HUES48 (cell line): Measurements from ENCODE around the gene SLC10A7.

ENCODE experiments used
- H3K27ac ChIP-seq: one replicate; pipeline ENCODE4 v1.7.0; 2013; ENCODE audit warnings: low read depth, low read length, inconsistent platforms
- H3K27me3 ChIP-seq: 2 replicates; pipeline ENCODE4 v1.6.1; 2013; ENCODE audit warnings: mild to moderate bottlenecking, low read length; ENCODE audit not compliant: control insufficient read depth, insufficient read depth
- H3K36me3 ChIP-seq: 2 replicates; pipeline ENCODE4 v1.6.1; 2013; ENCODE audit warnings: low read length; ENCODE audit not compliant: control insufficient read depth, insufficient read depth
- H3K4me1 ChIP-seq: 2 replicates; pipeline ENCODE4 v1.6.1; 2013; ENCODE audit warnings: mild to moderate bottlenecking, low read length; ENCODE audit not compliant: control insufficient read depth, insufficient read depth
- H3K4me3 ChIP-seq: 2 replicates; pipeline ENCODE4 v1.5.1; 2013; ENCODE audit warnings: mild to moderate bottlenecking, low read depth, low read length
- H3K9ac ChIP-seq: 2 replicates; pipeline ENCODE4 v1.6.1; 2013; ENCODE audit warnings: mild to moderate bottlenecking, low read depth, low read length, moderate library complexity
- H3K9me3 ChIP-seq: 2 replicates; pipeline ENCODE4 v1.6.1; 2013; ENCODE audit warnings: low read length; ENCODE audit not compliant: control insufficient read depth, insufficient read depth

The SLC10A7 gene

DNA sequence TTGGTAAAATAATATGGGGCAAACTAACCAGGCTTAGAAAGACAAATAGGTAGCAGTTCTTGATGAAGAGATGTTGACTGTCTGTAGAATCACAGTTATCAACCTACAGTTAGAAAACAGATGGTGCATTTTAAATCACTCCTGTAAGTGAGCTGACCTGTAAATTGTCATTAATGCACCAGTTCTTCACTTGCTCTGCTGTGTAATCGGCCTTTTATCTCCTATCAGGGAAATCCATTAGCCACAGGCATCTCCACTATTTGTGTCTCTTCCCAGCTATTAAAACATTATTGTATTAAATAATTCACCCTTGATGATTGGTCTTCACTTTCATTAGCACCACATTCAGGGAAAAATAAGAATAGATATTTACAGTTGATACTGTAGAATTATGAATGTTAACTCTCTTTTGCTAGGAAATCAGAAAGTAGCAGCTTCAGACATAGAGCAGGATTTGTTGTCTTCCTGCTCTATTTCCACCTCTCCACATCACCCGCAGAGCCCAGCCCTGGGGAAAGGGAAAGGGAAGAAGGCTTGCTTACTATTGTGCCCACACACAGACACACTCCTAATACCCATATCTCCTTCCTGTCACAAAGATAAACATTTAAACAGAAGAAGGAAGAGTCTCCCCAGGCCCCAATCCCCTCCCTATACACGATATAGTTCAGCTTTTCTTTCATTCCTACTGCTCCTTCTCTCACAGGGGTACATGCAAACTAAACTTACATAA, 210.3 kb downstream of the SLC10A7 start:
- Histone ChIP-seq H3K9ac (no peak overlapping the region), H3K4me3 (no peak overlapping the region), H3K27me3 (no peaks in the 10 kb centered on the region), H3K4me1 (no peaks in the 10 kb centered on the region), H3K36me3 (no peaks in the 10 kb centered on the region), H3K9me3 (no peaks in the 10 kb centered on the region), H3K27ac (no peak overlapping the region)

- no peaks in the 10 kb centered on the region for H3K9me3 ChIP-seq
- H3K4me3 ChIP-seq: no peak overlapping the region
- no peaks in the 10 kb centered on the region for H3K36me3 ChIP-seq
- no peaks in the 10 kb centered on the region for H3K27me3 ChIP-seq
- H3K4me1 ChIP-seq: no peaks in the 10 kb centered on the region
- H3K27ac ChIP-seq: no peak overlapping the region
- no peak overlapping the region for H3K9ac ChIP-seq
These were observed 211.3 kb downstream of the SLC10A7 start for GRCh38 chr4:146310319-146311021.

DNA sequence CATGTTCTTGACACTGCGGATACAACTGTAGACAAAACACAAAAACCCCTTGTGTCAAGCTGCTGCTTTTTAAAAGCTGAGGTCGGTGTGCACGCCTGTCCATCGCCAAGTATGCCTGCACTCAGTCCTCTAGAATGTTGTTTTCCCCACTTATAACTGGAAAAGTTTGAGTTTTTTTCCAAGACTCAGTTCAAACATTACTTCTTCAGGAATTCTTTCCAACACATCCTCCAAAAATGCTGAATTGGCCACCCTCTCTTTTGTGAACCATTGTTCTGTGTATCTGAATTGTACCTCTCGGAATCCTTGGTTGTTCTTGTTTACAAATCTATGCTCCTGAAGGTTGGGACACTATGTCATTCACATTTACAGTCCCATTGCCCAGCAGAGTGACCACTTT, 212.8 kb downstream of the SLC10A7 start:
- no peaks in the 10 kb centered on the region for H3K36me3 ChIP-seq
- no peak overlapping the region for H3K4me3 ChIP-seq
- H3K9me3 ChIP-seq: no peaks in the 10 kb centered on the region
- H3K27ac ChIP-seq: no peak overlapping the region
- no peak overlapping the region for H3K9ac ChIP-seq
- no peaks in the 10 kb centered on the region for H3K27me3 ChIP-seq
- no peaks in the 10 kb centered on the region for H3K4me1 ChIP-seq

GRCh38 chr4:146302822-146303221, 218.9 kb downstream of the SLC10A7 start:
- Histone ChIP-seq H3K4me3 (no peak overlapping the region), H3K36me3 (no peaks in the 10 kb centered on the region), H3K4me1 (no peaks in the 10 kb centered on the region), H3K27me3 (no peaks in the 10 kb centered on the region), H3K9me3 (no peaks in the 10 kb centered on the region), H3K27ac (no peak overlapping the region), H3K9ac (no peak overlapping the region)

DNA sequence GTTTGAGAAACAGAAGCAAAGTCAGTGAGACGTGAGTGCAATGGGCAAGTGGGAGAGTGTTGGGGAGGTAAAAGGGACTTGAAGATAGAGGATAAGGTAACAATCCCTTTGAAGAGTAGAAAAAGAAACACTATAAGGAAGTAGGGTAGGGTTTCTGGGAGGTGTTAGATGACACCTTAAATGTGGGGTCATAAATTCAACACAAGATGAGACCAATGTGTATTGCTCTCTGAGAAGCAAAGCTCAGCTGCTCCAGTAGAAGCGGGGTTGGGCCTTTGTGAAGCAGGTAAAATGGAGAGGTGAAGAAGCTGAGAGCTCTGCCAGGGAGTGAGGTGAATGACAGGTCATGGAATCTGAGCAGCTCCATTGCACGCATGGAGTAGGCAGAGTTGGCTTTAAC, 222.1 kb downstream of the SLC10A7 start:
- no peaks in the 10 kb centered on the region for H3K4me1 ChIP-seq
- H3K9me3 ChIP-seq: no peaks in the 10 kb centered on the region
- H3K36me3 ChIP-seq: no peaks in the 10 kb centered on the region
- H3K9ac ChIP-seq: no peak overlapping the region
- no peak overlapping the region for H3K27ac ChIP-seq
- H3K27me3 ChIP-seq: no peaks in the 10 kb centered on the region
- H3K4me3 ChIP-seq: no peak overlapping the region

- Histone ChIP-seq H3K27ac (no peak overlapping the region), H3K9me3 (no peaks in the 10 kb centered on the region), H3K27me3 (no peaks in the 10 kb centered on the region), H3K36me3 (no peaks in the 10 kb centered on the region), H3K9ac (no peak overlapping the region), H3K4me1 (no peaks in the 10 kb centered on the region), H3K4me3 (no peak overlapping the region)
These were observed 227.0 kb downstream of the SLC10A7 start for GRCh38 chr4:146294776-146295175.

DNA sequence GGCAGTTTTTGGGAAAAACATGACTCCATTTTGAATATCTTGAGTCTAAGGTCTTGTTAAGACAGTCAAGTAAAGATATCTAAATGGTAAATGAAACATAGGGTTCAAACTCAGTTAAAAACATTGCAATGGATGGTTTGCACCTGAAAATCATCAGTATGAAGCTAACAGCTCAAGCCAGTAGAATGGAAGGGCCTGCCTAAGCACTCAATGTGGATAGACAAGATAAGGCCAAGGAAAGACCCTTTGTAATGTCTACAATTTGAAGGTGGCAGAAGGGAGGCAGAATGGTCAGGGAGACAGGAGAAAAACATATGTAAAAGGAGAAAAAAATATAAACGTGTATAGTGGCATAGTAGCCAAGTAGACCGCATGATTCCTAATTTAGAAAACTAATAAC, 229.2 kb downstream of the SLC10A7 start:
- Histone ChIP-seq H3K9ac (no peak overlapping the region), H3K36me3 (no peaks in the 10 kb centered on the region), H3K4me1 (no peaks in the 10 kb centered on the region), H3K9me3 (no peaks in the 10 kb centered on the region), H3K27me3 (no peaks in the 10 kb centered on the region), H3K4me3 (no peak overlapping the region), H3K27ac (no peak overlapping the region)

DNA sequence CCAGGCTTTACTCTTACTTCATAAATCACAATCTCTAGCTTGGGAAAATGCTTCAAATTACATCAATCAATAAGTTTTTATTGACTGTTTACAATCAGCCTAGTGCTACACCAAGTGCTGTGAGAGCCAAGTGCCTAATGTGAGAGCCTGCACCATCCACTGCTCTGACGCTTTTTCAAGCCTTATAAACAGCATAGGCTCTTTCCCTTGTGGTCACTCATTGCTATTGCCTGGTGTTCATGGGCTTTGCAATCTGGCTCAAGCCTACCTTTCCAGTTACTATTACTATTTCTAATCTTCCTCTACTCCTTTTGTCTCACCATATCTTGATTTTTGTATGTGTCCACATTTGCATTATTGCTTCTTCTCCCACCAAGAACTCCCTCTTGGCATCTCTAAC, 230.4 kb downstream of the SLC10A7 start:
- Histone ChIP-seq H3K9ac (no peak overlapping the region), H3K9me3 (no peaks in the 10 kb centered on the region), H3K27me3 (no peaks in the 10 kb centered on the region), H3K4me3 (no peak overlapping the region), H3K36me3 (no peaks in the 10 kb centered on the region), H3K27ac (no peak overlapping the region), H3K4me1 (no peaks in the 10 kb centered on the region)

- Histone ChIP-seq H3K27me3 (no peaks in the 10 kb centered on the region), H3K9me3 (no peaks in the 10 kb centered on the region), H3K9ac (no peak overlapping the region), H3K36me3 (no peaks in the 10 kb centered on the region), H3K27ac (no peak overlapping the region), H3K4me1 (no peaks in the 10 kb centered on the region), H3K4me3 (no peak overlapping the region)
These were observed 233.5 kb downstream of the SLC10A7 start for GRCh38 chr4:146288193-146288592.

GRCh38 chr4:146285037-146285436, 236.7 kb downstream of the SLC10A7 start:
- H3K36me3 ChIP-seq: no peaks in the 10 kb centered on the region
- no peaks in the 10 kb centered on the region for H3K4me1 ChIP-seq
- no peak overlapping the region for H3K9ac ChIP-seq
- no peaks in the 10 kb centered on the region for H3K9me3 ChIP-seq
- no peaks in the 10 kb centered on the region for H3K27me3 ChIP-seq
- no peak overlapping the region for H3K27ac ChIP-seq
- no peak overlapping the region for H3K4me3 ChIP-seq

DNA sequence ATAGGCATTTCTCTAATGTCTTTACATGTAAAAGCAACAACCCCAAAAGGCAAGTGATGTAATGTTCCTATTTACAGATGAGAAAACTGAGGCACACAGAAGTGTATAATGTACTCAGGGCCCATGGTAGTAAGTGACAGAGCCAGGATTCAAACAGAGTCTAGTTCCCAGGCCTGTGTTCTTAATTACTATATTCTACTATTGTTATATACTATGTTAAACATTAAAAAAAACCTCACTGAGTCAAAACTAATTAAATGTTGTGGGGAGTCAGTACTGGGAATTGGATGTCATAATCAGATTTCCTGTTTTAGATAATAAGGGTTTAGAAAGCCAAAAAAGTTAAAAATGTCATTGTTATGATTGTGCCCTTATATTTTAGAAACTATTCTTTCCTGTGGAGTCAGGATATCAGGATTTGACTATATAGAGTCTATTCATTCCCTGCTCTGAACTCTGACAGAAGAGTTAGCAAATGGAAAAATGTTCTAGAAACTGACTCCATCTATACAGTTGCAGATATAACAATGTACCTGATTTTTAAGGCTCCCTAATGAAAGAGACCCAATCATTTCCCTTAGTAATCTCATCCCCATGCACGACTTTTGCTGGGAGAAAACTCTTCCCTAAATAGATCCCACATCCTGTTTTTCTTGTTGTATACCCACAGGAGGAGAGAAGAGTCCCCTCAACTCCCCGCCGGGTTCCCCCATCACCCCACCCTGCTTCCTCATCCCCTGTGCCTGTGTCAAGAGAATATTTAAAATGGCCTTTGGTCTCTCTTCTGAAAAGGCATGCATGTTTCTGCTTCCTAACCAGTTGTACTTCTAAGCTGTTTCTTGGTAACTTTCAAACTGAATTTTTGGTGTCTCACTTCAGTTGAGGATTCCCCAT, 237.7 kb downstream of the SLC10A7 start:
- Histone ChIP-seq H3K9ac (no peak overlapping the region), H3K27me3 (no peaks in the 10 kb centered on the region), H3K4me1 (no peaks in the 10 kb centered on the region), H3K36me3 (no peaks in the 10 kb centered on the region), H3K9me3 (no peaks in the 10 kb centered on the region), H3K4me3 (no peak overlapping the region), H3K27ac (no peak overlapping the region)
